ENCODE results near the gene CLDN12.

CLDN12 gene

DNA sequence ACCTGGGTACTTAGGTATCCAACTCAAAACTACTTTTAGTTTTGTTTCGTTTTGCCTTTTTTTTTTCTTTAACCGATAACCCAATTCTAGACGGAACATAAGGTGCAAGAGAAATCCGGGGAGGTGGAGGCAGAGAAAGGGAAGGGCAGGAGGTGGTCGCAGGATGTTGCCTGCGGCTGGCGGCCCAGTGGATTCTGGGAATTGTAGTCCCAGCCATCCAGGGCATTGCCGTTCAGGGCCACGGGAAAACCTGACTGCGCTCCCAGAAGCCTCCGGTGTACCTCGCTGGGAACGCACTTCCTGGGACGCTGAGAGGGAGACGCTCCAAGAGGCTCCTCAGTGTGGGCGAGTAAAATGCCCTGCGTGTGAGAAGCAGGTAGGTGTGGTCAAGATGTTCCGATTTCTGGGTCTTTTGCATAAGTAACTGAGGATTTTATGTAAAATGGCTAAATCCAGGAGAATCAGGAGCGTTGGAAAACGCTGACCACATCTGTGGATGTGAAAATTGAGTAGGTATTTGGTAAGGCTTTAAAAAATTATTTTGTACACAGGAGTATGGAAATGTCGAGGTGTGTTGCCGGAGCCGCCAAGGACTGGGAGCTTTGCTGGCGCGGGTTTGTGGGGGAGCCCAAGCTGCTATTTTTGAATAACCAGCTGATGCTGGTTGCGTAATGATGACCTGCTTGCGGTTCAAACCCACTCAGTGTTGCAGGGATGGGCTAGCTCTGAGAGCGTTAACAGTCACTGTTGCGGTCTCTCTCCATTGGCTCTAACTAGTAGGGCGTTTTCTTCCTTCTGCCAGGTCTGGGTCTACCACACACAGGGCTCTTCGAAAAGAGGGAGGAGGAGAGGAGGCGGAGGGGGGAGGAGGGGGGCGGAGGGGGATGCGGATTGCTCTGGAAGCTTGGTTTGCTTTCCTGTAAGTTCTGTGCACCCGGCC is at the start of gene CLDN12 (continued):
- no peak for TF ChIP-seq YY1 (tag by site-specific recombination; IDR thresholded peaks at IDR 0.05)
- TF ChIP-seq ZFP37 (tag by site-specific recombination; IDR thresholded peaks at IDR 0.05), result 0 out of 2 replicates have a peak, but pooled peaks have one; percentile 50
- TF ChIP-seq ZNF274 (IDR thresholded peaks at IDR 0.05; ENCODE audit: low read length), result no peak
- TF ChIP-seq ZNF274 (tag by site-specific recombination; IDR thresholded peaks at IDR 0.05; ENCODE audit: borderline replicate concordance), result no peak
- TF ChIP-seq ZNF354C (tag by site-specific recombination; IDR thresholded peaks at IDR 0.05; ENCODE audit: borderline replicate concordance, low read depth), result no peak
- TF ChIP-seq ZBTB48 (tag by site-specific recombination; IDR thresholded peaks at IDR 0.05), result no peak
- TF ChIP-seq IKZF3 (tag by site-specific recombination; IDR thresholded peaks at IDR 0.05), result peak; percentile 98
- TF ChIP-seq ZBTB44 (tag by site-specific recombination; IDR thresholded peaks at IDR 0.05), result no peak
- TF ChIP-seq ZNF112 (tag by site-specific recombination; IDR thresholded peaks at IDR 0.05), result no peak
- peak; percentile 67; the same call in 1 of the 2 replicates for TF ChIP-seq ZNF394 (tag by site-specific recombination; IDR thresholded peaks at IDR 0.05; ENCODE audit: borderline replicate concordance)
- TF ChIP-seq ZNF426 (tag by site-specific recombination; IDR thresholded peaks at IDR 0.05), result no peak
- TF ChIP-seq ZNF501 (tag by site-specific recombination; IDR thresholded peaks at IDR 0.05), result 0 out of 2 replicates have a peak, but pooled peaks have one; percentile 37
- peak; percentile 96 for TF ChIP-seq ZNF76 (tag by site-specific recombination; IDR thresholded peaks at IDR 0.05; ENCODE audit: borderline replicate concordance, low read depth)
- TF ChIP-seq GFI1B (tag by site-specific recombination; IDR thresholded peaks at IDR 0.05), result no peak
- peak; percentile 71 for TF ChIP-seq ZBTB17 (tag by site-specific recombination; IDR thresholded peaks at IDR 0.05)
- peak; percentile 32; the same call in 1 of the 2 replicates for TF ChIP-seq SP2 (tag by site-specific recombination; IDR thresholded peaks at IDR 0.05)
- TF ChIP-seq YY2 (tag by site-specific recombination; IDR thresholded peaks at IDR 0.05), result no peak
- TF ChIP-seq ZNF707 (tag by site-specific recombination; IDR thresholded peaks at IDR 0.05), result no peak
- TF ChIP-seq TRIM28 (IDR thresholded peaks at IDR 0.05; ENCODE audit: borderline replicate concordance, low read length), result 0 out of 2 replicates have a peak, but pooled peaks have one; percentile 38
- no peak for TF ChIP-seq REPIN1 (tag by site-specific recombination; IDR thresholded peaks at IDR 0.05; ENCODE audit: low read depth)
- TF ChIP-seq KLF10 (tag by site-specific recombination; IDR thresholded peaks at IDR 0.05), result peak; percentile 51; the same call in 1 of the 2 replicates
- no peak for TF ChIP-seq ZNF292 (tag by site-specific recombination; IDR thresholded peaks at IDR 0.05; ENCODE audit: borderline replicate concordance, low read depth)
- peak; percentile 54; the same call in 1 of the 2 replicates for TF ChIP-seq ZXDB (tag by site-specific recombination; IDR thresholded peaks at IDR 0.05)
- TF ChIP-seq, protein P1, sequence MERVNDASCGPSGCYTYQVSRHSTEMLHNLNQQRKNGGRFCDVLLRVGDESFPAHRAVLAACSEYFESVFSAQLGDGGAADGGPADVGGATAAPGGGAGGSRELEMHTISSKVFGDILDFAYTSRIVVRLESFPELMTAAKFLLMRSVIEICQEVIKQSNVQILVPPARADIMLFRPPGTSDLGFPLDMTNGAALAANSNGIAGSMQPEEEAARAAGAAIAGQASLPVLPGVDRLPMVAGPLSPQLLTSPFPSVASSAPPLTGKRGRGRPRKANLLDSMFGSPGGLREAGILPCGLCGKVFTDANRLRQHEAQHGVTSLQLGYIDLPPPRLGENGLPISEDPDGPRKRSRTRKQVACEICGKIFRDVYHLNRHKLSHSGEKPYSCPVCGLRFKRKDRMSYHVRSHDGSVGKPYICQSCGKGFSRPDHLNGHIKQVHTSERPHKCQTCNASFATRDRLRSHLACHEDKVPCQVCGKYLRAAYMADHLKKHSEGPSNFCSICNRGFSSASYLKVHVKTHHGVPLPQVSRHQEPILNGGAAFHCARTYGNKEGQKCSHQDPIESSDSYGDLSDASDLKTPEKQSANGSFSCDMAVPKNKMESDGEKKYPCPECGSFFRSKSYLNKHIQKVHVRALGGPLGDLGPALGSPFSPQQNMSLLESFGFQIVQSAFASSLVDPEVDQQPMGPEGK (tag by site-specific recombination; IDR thresholded peaks at IDR 0.05), result peak; percentile 37; the same call in 1 of the 2 replicates
- peak; percentile 63 for TF ChIP-seq ZBTB21 (tag by site-specific recombination; IDR thresholded peaks at IDR 0.05)
- TF ChIP-seq, protein P2, sequence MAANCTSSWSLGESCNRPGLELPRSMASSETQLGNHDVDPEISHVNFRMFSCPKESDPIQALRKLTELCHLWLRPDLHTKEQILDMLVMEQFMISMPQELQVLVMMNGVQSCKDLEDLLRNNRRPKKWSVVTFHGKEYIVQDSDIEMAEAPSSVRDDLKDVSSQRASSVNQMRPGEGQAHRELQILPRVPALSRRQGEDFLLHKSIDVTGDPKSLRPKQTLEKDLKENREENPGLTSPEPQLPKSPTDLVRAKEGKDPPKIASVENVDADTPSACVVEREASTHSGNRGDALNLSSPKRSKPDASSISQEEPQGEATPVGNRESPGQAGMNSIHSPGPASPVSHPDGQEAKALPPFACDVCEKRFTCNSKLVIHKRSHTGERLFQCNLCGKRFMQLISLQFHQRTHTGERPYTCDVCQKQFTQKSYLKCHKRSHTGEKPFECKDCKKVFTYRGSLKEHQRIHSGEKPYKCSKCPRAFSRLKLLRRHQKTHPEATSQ (tag by site-specific recombination; IDR thresholded peaks at IDR 0.05), result no peak
- TF ChIP-seq ZNF214 (tag by site-specific recombination; IDR thresholded peaks at IDR 0.05; ENCODE audit: borderline replicate concordance), result no peak
- no peak for TF ChIP-seq ZNF645 (tag by site-specific recombination; IDR thresholded peaks at IDR 0.05)
- TF ChIP-seq, protein P3, sequence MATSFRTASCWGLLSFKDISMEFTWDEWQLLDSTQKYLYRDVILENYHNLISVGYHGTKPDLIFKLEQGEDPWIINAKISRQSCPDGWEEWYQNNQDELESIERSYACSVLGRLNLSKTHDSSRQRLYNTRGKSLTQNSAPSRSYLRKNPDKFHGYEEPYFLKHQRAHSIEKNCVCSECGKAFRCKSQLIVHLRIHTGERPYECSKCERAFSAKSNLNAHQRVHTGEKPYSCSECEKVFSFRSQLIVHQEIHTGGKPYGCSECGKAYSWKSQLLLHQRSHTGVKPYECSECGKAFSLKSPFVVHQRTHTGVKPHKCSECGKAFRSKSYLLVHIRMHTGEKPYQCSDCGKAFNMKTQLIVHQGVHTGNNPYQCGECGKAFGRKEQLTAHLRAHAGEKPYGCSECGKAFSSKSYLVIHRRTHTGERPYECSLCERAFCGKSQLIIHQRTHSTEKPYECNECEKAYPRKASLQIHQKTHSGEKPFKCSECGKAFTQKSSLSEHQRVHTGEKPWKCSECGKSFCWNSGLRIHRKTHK (tag by site-specific recombination; IDR thresholded peaks at IDR 0.05), result no peak
- TF ChIP-seq, protein P4, sequence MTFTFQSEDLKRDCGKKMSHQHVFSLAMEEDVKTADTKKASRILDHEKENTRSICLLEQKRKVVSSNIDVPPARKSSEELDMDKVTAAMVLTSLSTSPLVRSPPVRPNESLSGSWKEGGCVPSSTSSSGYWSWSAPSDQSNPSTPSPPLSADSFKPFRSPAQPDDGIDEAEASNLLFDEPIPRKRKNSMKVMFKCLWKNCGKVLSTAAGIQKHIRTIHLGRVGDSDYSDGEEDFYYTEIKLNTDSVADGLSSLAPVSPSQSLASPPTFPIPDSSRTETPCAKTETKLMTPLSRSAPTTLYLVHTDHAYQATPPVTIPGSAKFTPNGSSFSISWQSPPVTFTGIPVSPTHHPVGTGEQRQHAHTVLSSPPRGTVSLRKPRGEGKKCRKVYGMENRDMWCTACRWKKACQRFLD (tag by site-specific recombination; IDR thresholded peaks at IDR 0.05), result no peak

All from HEK293 (cell line).